HG03439 (cell line): ENCODE results near the gene AKR7A3.
"Not testable (repeated sequence)": the region's sequence is repeated elsewhere in the genome, so short reads cannot be mapped to it uniquely, and the experiment has no call there.

ENCODE experiments used
- ATAC-seq: cut with Tn5 transposase; IDR thresholded peaks from one replicate; pipeline ENCODE4 v1.9.1; 2021; ENCODE audit warnings: mild to moderate bottlenecking, moderate library complexity; ENCODE audit not compliant: unreplicated experiment

The AKR7A3 gene

DNA sequence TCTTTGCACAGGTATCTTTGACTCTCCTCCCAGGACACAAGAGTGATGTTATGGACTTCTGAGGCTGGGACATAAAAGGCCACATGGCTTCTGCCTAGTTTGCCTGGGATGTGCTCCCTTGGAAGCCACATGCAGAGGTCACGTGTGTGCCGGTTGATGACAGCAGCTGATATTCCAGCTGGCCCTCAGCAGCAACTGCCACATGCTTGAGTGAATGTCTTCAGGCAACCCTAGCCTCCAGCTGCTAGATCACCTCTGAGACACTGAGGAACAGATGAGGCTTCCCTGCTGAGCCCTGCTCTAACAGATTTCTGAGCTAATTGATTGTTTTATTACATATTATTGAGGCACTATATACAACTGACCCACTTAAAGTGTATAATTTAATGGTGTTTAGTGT is 11.6 kb upstream of the AKR7A3 start:
- no peak for ATAC-seq

DNA sequence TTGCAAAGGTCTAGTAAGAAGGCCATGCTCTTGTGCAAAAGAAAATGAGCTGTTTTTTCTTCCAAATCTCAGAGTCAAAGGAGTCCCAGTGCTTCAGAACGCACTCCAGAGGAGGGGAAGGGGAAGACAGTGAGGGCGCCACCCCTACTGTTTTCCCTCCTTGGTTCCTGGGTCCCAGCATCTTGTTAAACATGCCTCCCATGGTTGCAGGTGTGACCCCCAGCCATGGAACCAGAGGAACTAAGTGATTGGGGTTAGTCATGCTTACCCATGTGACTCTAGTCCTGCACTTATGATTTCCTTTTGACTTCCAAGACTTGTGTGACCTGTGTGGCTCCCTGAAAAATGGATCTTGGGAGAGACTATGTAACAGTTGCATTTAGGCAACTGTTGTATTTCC is 6.1 kb upstream of the AKR7A3 start:
- no peak for ATAC-seq

- ATAC-seq = no peak
Observed at GRCh38 chr1:19289244-19289643, 674 bp upstream of the AKR7A3 start.

- no peak for ATAC-seq
Observed at GRCh38 chr1:19287436-19288185, 959 bp downstream of the AKR7A3 start.

GRCh38 chr1:19285807-19286206 is 2.8 kb downstream of the AKR7A3 start:
- not testable (repeated sequence) for ATAC-seq

- ATAC-seq = not testable (repeated sequence)
Observed at GRCh38 chr1:19285366-19285765, 3.2 kb downstream of the AKR7A3 start.

DNA sequence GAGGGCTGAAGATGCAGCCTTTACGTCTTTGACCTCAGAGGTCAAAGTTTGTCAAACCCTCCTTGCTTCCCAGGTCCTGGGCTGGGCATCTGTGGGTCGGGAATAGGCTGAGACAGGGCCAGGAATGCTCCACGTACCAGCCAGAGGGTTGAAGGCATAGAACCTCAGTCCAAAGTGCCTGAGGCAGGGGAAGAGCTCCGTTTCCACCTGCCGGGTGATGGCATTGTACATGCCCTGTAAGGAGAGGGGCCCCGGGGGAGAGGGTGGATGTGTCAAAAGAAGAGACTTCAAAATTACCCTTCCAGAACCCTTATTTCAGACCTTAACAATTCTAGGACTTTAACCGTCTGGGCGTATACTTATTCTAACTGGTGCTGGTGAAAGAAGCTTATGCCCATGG is 3.7 kb downstream of the AKR7A3 start:
- no peak for ATAC-seq

GRCh38 chr1:19283891-19284290 is 4.7 kb downstream of the AKR7A3 start:
- no peak for ATAC-seq

DNA sequence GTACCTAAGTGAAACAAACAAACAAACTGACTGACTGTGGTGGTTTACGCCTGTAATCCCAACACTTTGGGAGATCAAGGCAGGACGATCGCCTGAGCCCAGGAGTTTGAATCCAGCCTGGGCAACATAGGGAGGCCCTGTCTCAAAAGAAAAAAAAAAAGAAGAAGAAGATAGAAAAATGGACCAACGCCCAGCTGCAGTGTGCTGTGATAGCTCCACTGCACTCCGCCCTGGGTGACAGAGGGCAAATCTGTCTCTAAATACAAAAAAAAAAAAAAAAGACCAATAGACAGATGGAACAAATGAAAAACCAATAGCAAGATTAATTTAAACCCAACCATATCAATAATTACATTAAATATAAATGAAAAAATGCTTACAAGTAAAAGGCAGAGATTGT is 13.9 kb downstream of the AKR7A3 start:
- no peak for ATAC-seq

DNA sequence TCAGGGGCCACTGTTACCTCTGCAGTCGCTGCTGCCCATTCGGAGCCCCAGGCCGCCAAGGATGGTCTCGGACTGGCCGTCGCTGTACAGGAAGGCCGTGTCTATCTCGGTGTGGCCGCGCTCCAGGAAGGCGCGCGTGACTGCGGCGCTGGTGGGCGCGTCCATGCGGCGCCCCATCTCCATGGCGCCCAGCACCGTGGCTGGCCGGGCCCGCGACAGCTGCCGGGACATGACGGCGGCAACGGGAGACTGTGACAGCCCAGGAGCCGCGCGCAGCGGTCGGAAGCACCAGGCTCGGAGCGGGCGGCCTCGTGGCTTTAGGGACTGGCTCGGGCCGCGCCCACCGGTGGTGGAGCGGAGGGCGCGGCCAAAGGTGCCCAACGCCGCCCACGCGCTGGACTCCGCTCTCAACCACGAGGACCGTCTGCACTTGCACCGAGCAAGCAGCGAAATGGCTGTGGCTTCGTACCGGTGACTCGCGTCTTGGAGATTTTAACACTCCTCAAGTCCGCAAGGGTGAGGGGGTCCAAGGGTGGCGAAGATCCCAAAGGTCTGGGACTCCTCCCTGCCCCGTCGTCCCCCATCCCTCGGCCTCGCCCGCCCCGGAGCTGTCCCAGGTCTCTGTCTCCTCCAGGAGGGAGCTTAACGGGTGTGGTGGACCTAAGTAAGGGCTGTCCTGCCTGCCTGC is 14.6 kb downstream of the AKR7A3 start:
- not testable (repeated sequence) for ATAC-seq

DNA sequence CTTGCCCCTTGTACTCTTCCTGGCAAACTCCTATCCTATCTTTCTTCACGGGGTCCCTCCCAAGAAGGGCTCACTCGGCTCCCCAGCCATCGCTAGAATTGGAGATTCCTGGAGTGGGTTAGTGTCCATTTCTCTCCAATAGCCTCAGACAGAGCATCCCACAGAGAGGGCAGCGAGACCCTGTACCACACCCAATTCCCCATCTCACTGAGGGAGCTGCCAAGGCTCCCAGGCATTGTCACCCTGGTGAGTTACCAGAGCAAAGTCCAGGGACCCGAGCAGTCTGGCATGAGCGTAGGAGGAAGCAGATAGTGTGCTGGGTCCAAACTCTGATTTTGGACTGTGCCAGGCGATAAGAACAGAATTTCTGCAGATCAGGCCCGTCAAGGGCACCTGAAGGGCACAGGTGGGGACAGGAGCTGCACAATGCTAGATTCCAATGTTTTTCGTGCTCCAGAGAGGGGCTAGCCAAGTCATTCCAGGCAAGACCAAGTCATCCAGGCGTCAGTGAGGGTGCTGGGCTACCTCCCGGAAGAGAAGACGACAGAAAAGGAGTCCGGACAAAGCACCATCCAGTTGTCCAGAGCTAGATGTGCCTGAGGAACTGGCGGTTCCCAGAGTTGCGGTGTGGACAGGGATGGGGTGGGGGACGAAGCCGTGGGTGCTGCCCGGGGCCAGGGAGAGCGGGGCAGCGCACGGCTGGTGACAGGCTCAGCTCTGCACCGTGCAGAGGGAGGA is 15.3 kb downstream of the AKR7A3 start:
- no peak for ATAC-seq

DNA sequence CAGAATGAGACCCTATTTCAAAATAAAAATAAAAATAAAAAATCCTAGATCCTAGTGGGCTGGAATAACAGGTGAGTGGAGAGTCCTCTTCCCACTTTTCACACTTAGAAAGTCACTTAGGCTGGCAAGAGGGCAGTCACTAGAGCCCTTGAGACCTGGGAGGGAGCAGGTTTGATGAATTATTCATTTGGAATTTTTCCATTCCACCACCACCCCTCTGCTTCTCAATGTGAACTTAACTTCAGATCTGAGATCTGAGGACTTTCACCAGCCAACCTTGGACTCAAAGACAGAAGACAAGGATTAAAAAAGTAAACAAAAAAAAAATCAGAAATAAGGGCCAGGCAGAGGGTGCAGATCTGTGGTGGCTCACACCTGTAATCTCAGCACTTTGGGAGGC is 16.5 kb downstream of the AKR7A3 start:
- no peak for ATAC-seq

DNA sequence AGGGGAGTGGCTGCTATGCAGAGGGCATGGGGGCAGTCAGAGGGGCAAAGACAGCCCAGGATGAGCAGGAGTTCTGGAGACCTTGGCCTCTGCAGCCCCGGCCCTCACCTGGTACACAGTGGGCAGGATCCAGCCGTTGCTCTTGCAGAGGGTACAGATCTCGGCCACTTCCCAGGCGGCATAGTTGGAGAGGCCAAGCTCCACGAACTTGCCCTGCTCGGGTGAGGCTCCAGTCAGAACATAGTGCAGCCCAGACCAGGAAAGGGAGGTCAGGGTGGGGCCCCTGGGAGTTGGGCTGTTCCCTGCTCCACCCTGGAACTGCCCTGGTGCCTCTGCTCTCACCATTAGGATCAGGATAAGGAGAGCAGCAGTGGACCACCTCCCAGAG is 18.2 kb downstream of the AKR7A3 start:
- not testable (repeated sequence) for ATAC-seq

- ATAC-seq = not testable (repeated sequence)
Observed at GRCh38 chr1:19269427-19270342, 18.9 kb downstream of the AKR7A3 start.

GRCh38 chr1:19268445-19268844 is 20.1 kb downstream of the AKR7A3 start:
- no peak for ATAC-seq

- ATAC-seq = no peak
Observed at GRCh38 chr1:19262744-19263143, 25.8 kb downstream of the AKR7A3 start.

- no peak for ATAC-seq
Observed at GRCh38 chr1:19262047-19262446, 26.5 kb downstream of the AKR7A3 start.

DNA sequence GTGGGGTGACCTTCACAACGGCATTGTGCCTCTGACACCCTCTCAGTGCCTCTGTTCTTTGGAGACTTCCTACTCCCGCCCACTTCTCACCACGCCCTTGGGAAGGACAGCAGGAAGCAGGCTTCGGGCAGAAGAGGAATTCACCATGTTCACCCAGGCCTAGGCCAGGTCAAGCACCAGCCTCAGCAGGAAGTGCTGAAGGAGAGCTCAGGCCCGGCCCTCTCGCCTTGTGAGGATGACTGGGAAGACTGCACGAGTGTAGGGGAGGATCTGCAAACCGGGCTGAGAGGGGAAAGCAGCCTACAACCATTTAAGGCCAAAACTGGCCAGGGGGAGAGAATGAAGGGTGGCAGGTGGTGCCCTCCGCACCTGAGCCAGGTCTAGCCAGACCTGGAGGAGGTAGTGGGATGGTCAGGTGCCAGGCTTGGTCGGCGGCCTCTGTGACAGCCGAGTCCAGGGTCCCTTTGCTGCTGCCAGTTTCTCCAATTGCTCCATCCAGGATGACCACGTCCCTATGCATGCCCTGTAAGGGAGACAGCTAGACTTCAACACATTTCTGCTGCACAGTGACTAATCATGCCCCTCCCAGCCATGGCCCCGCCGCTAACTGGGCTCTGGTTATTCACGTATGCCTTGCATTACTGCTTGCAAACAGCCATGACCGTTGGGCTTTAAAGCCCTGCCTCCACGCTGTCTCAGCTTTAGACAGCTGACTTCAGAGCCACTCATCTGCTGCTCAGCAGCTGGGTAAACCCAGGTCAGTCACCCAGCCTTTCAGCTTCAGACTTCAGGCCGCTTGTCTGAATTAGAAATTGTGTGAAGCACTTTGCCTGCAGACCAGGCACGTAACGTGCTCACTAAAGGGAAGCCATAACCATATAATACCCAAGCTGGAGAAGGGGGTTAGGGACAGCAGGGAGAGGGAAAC is 28.1 kb downstream of the AKR7A3 start:
- no peak for ATAC-seq

DNA sequence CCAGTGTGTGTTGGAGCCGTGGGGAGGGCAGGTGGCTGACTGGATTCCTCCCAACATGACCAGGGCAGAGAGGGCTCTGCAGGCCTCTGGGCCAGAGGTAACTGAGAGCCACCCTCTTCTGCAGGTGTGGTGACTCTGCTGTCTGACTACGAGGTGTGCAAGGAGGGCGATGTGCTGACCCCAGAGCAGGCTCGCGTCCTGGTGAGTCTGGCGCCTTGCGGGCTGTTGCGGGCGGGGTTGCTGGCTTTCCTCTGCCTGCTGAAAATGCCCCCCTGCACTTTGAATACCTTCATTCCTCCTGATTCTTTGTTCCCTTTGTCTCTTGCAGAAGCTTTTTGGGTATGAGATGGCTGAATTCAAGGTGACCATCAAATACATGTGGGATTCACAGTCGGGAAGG is 30.2 kb downstream of the AKR7A3 start:
- no peak for ATAC-seq
